C4-2B (cell line): ENCODE data around the gene DPH7.
A peak's percentile ranks its signal among the peaks of the same experiment; 100 is the strongest.
"Not testable (repeated sequence)": the region's sequence is repeated elsewhere in the genome, so short reads cannot be mapped to it uniquely, and the experiment has no call there.

Source experiments
- H3K27ac ChIP-seq: fragments of 450-650 bp; 2 replicates; pipeline ENCODE4 v1.5.1; 2017
- ZFX ChIP-seq: fragments of 450-650 bp; IDR thresholded peaks from 2 replicates; pipeline ENCODE4 v1.6.1; 2017
- TF ChIP-seq, protein P1 (sequence below): fragments of 450-650 bp; conservative IDR thresholded peaks from 2 replicates; pipeline ENCODE4 v1.5.1; 2017; ENCODE audit warnings: mild to moderate bottlenecking

Gene DPH7

DNA sequence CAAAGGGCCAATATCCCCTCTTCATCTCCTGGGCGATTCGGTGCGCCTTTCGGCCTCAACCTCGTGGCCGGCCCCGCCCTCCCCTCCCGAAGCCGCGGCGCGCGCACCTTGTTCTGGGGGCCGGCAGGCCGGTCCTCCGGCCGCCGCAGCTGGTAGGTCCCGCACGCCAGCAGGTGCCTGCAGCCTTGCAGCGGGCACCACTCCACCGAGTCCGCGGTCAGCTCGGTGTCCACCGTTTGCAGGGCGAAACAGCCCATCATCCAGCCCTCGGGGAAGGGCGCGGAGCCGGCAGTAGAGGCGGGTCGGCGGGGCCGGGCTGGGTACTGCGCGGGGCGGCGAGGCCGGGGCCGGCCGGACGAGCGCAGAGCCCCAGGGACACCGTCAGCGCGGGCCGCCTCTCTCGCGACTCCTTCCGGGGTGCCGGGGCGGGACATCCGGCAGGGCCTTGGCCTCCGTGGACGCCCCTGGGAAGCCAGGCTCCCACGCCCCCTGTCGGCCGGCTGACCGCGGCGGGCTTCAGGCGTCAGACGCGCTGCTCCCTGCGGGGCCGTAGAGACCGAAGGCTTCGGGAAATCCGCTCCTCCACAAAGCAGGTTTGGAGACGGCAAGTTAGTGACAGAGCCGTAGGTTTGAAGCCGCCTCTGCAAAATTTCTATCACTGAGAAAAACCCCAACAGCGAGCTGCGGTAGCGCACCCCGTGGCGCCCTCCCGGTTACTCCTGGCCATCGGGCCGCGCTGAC, at the start of gene DPH7:
Gene DPH7 (minus strand): TSS at position 408 of the 741 bp plus-strand sequence. CDS start 148 bp downstream, at position 260.
- TF ChIP-seq, protein P1, sequence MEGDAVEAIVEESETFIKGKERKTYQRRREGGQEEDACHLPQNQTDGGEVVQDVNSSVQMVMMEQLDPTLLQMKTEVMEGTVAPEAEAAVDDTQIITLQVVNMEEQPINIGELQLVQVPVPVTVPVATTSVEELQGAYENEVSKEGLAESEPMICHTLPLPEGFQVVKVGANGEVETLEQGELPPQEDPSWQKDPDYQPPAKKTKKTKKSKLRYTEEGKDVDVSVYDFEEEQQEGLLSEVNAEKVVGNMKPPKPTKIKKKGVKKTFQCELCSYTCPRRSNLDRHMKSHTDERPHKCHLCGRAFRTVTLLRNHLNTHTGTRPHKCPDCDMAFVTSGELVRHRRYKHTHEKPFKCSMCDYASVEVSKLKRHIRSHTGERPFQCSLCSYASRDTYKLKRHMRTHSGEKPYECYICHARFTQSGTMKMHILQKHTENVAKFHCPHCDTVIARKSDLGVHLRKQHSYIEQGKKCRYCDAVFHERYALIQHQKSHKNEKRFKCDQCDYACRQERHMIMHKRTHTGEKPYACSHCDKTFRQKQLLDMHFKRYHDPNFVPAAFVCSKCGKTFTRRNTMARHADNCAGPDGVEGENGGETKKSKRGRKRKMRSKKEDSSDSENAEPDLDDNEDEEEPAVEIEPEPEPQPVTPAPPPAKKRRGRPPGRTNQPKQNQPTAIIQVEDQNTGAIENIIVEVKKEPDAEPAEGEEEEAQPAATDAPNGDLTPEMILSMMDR: peak; percentile 99
- TF ChIP-seq ZFX: peak; percentile 96
- peak within 1 kb of the TSS; percentile 87 for H3K27ac ChIP-seq

DNA sequence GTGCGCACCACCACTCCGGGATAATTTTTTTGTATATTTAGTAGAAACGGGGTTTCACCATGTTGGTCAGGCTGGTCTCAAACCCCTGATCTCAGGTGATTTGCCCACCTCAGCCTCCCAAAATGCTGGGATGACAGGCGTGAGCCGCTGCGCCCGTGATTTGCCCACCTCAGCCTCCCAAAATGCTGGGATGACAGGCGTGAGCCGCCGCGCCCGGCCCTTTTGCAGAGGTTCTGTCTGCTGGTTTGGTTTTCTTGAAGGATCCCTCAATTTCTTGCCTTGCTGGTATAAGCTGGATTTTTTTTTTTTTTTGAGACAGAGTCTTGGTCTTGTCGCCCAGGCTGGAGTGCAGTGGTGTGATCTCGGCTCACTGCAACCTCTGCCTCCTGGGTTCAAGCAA, 48.7 kb upstream of the DPH7 start:
- not testable (repeated sequence) for H3K27ac ChIP-seq

GRCh38 chr9:137626464-137626863, 47.7 kb upstream of the DPH7 start:
- H3K27ac ChIP-seq: no peak overlapping the region
- TF ChIP-seq, protein P1: no peak
- no peak for TF ChIP-seq ZFX

DNA sequence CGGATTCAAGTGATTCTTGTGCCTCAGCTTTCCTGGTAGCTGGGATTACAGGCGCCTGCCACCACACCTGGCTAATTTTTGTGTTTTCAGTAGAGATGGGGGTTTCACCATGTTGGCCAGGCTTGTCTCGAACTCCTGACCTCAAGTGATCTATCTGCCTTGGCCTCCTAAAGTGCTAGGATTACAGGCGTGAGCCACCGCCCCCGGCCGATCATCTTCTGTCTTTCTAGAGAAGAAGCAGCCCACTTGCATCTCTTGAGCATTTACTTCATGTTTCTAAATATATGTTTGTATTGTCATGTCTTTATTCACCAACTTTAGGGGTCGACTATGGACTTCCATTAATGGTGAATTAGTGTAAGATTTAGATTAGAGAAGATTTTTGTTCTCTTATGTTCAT, 43.5 kb upstream of the DPH7 start:
- H3K27ac ChIP-seq: not testable (repeated sequence)

GRCh38 chr9:137621131-137621757, 42.5 kb upstream of the DPH7 start:
- H3K27ac ChIP-seq: no peak overlapping the region; the same call in 1 of the 2 replicates
- TF ChIP-seq ZFX: no peak
- TF ChIP-seq, protein P1: no peak; the same call in 1 of the 2 replicates

DNA sequence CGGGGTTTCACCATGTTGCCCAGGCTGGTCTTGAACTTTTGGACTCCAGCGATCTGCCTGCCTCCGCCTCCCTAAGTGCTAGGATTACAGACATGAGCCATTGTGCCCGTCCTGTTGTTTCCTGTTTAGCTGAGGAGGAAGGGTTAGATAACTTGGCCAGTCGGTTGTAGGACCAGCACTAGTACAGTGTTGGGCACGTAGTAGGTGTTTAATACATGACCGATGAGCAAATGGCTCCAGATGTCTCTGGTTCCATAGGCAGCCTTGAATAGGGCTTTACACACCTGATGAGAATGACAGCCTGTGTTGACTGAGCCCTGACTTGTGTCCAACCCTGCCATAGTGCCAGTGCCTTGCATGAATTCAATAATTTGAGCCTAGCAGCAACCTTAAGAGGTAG, 41.9 kb upstream of the DPH7 start:
- peak overlapping the region; percentile 10; the same call in 1 of the 2 replicates for H3K27ac ChIP-seq
- TF ChIP-seq, protein P1: no peak
- no peak for TF ChIP-seq ZFX

DNA sequence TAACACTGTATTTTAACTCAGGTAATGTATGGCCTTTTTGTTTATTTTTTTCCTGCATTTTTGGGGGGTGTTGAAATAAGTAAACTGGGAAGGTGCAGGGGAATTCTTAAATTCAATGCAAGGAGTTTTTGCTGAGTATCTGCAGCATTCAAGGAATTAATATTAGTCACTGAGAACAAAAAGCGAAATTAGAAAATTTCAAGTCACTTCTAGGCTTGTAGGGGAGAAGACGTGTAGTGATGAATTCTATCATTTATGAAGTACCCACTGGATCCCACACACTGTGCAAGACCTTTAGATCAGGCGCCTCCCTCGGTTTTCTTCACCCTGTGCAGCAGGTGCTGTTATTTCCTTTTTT, 41.3 kb upstream of the DPH7 start:
- TF ChIP-seq ZFX: no peak
- TF ChIP-seq, protein P1: no peak
- peak overlapping the region; percentile 97; the same call in 1 of the 2 replicates for H3K27ac ChIP-seq

GRCh38 chr9:137619240-137620047, 40.7 kb upstream of the DPH7 start:
- TF ChIP-seq ZFX: 0 out of 2 replicates have a peak, but pooled peaks have one; percentile 31
- TF ChIP-seq, protein P1: no peak
- peak overlapping the region; percentile 97 for H3K27ac ChIP-seq
